HepG2 (cell line): ENCODE measurements around the gene ZNF384. TPM values are rescaled to one million over a fixed set of nuclear protein-coding genes. Genes with fewer than 3 reads are reported as not detected.

Experiments
- ATAC-seq: fragments of 200-7000 bp; cut with Tn5 transposase; 3 replicates; pipeline ENCODE4 v1.9.1; 2020; ENCODE audit warnings: mild to moderate bottlenecking, moderate library complexity
- BruUV-seq: library from RNA; stranded (reverse); fragments of 400-500 nt; replicated peaks from 2 replicates; lab custom pipeline; 2021; lab: Mats Ljungman, UMichigan
- CTCF ChIA-PET: fragments of 300-600 bp; formaldehyde crosslinking; extraction: SDS; loops from one replicate; lab custom pipeline; 2021; ENCODE audit warnings: low total read pairs, inconsistent platforms, low intra/inter-chr PET ratio; lab: Yijun Ruan, JAX
- POLR2A ChIA-PET: fragments of 350-600 bp; sonication (Branson Sonifier 250); formaldehyde crosslinking; loops from one replicate; lab custom pipeline; 2020; ENCODE audit warnings: antibody characterized with exemption, inconsistent platforms; lab: Yijun Ruan, JAX
- DNase-seq: peaks from one replicate; pipeline ENCODE4 v3.0.0-alpha.2; 2015; ENCODE audit warnings: low spot score
- FAIRE-seq: peaks from 3 replicates; lab custom pipeline; 2011; peaks lifted over from hg19 to GRCh38; lab: Jason Lieb, UNC
- H2AFZ ChIP-seq: one replicate; pipeline ENCODE4 v1.6.1; 2011; ENCODE audit warnings: low read length, inconsistent platforms
- H3K27ac ChIP-seq: fragments of 300-600 bp; 3 replicates; pipeline ENCODE4 v1.8.0; 2011; ENCODE audit warnings: mixed run types, mild to moderate bottlenecking, mixed read lengths, low read length, inconsistent platforms; ENCODE audit not compliant: insufficient read depth; ENCODE audit errors: extremely low read length
- H3K27me3 ChIP-seq, 2 experiments: fragments of 200-600 bp in 1 of 2; 2 replicates in 1 of 2; 3 replicates in 1 of 2; pipeline versions ENCODE4 v1.6.0 to v1.8.0; 2011; ENCODE audit warnings: low read length in 2 of 2, mild to moderate bottlenecking in 2 of 2, moderate library complexity in 2 of 2, inconsistent platforms in 1 of 2; ENCODE audit not compliant: insufficient read depth in 2 of 2, control insufficient read depth in 1 of 2
- H3K36me3 ChIP-seq, 2 experiments: fragments of 200-600 bp in 1 of 2; replicated peaks in 1 of 2; 2 replicates in 1 of 2; 3 replicates in 1 of 2; pipeline versions ENCODE4 v1.5.1 to v1.8.0; 2011; ENCODE audit warnings: low read length in 2 of 2, inconsistent platforms in 1 of 2; ENCODE audit not compliant: insufficient read depth in 2 of 2, control insufficient read depth in 1 of 2
- H3K4me1 ChIP-seq: 2 replicates; pipeline ENCODE4 v1.5.1; 2012; ENCODE audit warnings: low read length, inconsistent platforms; ENCODE audit not compliant: insufficient read depth
- H3K4me2 ChIP-seq: 2 replicates; pipeline ENCODE4 v1.6.0; 2011; ENCODE audit warnings: low read depth, low read length, inconsistent platforms
- H3K4me3 ChIP-seq, 3 experiments: fragments of 200-600 bp in 1 of 3; sonication (generic), shearing (Covaris generic) in 1 of 3; replicated peaks in 1 of 3; 2 replicates each; pipeline ENCODE4 v1.5.1; 2011 to 2016; ENCODE audit warnings: low read length in 3 of 3, inconsistent platforms in 2 of 3, low read depth in 2 of 3, mild to moderate bottlenecking in 2 of 3, control low read depth in 1 of 3, mixed read lengths in 1 of 3; ENCODE audit not compliant: insufficient read depth in 1 of 3
- H3K79me2 ChIP-seq: one replicate; pipeline ENCODE4 v1.6.1; 2011; ENCODE audit warnings: low read length, inconsistent platforms; ENCODE audit not compliant: insufficient read depth
- H3K9ac ChIP-seq: 2 replicates; pipeline ENCODE4 v1.6.0; 2011; ENCODE audit warnings: mild to moderate bottlenecking, low read depth, low read length, inconsistent platforms; ENCODE audit not compliant: insufficient read depth
- H3K9me3 ChIP-seq: 2 replicates; pipeline ENCODE4 v1.5.1; 2012; ENCODE audit warnings: mild to moderate bottlenecking, low read length
- H4K20me1 ChIP-seq: 2 replicates; pipeline ENCODE4 v1.6.0; 2011; ENCODE audit warnings: inconsistent platforms, mild to moderate bottlenecking, low read length, moderate library complexity; ENCODE audit not compliant: insufficient read depth
- DPF2 ChIP-seq: sonication (generic); formaldehyde crosslinking; IDR thresholded peaks from 2 replicates; pipeline ENCODE4 v1.4.0; 2020; ENCODE audit warnings: mild to moderate bottlenecking, low read depth, missing genetic modification reagents, borderline replicate concordance
- GLI4 ChIP-seq: sonication (generic); formaldehyde crosslinking; IDR thresholded peaks from 2 replicates; pipeline ENCODE4 v1.5.1; 2020; ENCODE audit warnings: missing genetic modification reagents, mild to moderate bottlenecking, moderate library complexity, borderline replicate concordance
- MED13 ChIP-seq: sonication (generic); formaldehyde crosslinking; IDR thresholded peaks from 2 replicates; pipeline ENCODE4 v1.5.0; 2020; ENCODE audit warnings: missing genetic modification reagents
- NFIB ChIP-seq: sonication (generic); formaldehyde crosslinking; IDR thresholded peaks from 2 replicates; pipeline ENCODE4 v1.9.0; 2021; ENCODE audit warnings: missing genetic modification reagents, mild to moderate bottlenecking, borderline replicate concordance
- ZFYVE20 ChIP-seq: sonication (generic); formaldehyde crosslinking; IDR thresholded peaks from 2 replicates; pipeline ENCODE4 v1.8.0; 2023; ENCODE audit warnings: low read depth, mild to moderate bottlenecking, moderate library complexity, missing genetic modification reagents, borderline replicate concordance
- ZNF30 ChIP-seq: sonication (generic); formaldehyde crosslinking; IDR thresholded peaks from 2 replicates; pipeline ENCODE4 v1.5.0; 2020; ENCODE audit warnings: mild to moderate bottlenecking, missing genetic modification reagents
- ZNF713 ChIP-seq: sonication (generic); formaldehyde crosslinking; IDR thresholded peaks from 2 replicates; pipeline ENCODE4 v1.4.0; 2020; ENCODE audit warnings: mild to moderate bottlenecking, missing genetic modification reagents
- WGBS: methylation state at CpG from one replicate; pipeline ENCODE4 v1.1.6; 2017; ENCODE audit warnings: low lambda C conversion rate; 5-methylcytosine and 5-hydroxymethylcytosine counted together
- in situ Hi-C: cut with HindIII; loops from 2 replicates; pipeline ENCODE4 v1.10.0; 2017; ENCODE audit warnings: low pct_unique_long_range_greater_than_20kb; ENCODE audit not compliant: extremely low pct_ligation_motif_present
- intact Hi-C: fragments of 100-400 bp; cut with micrococcal nuclease; formaldehyde crosslinking; loops from one replicate; pipeline ENCODE4 v1.10.0; 2022; ENCODE audit not compliant: unreplicated experiment
- polyA plus RNA-seq, 8 experiments: library from polyadenylated mRNA; depleted of rRNA in 3 of 8; stranded (reverse) in 7 of 8; unstranded in 1 of 8; fragments of >200 nt; fragmentation: Illumina TruSeq in 4 of 8; extraction: Trizol in 4 of 8; gene quantifications; 2 replicates each; pipeline versions ENCODE4 v1.2.1 to v1.2.3, GENCODE V29; 2011 to 2016; ENCODE audit warnings: low read depth in 4 of 8, missing spikeins in 1 of 8, mixed read lengths in 1 of 8; ENCODE audit not compliant: insufficient read depth in 1 of 8
- total RNA-seq, 5 experiments: library from RNA; depleted of rRNA; stranded (reverse); fragments of >200 nt; fragmentation: Illumina TruSeq; extraction: Trizol; gene quantifications; 2 replicates each; pipeline ENCODE4 v1.2.3, GENCODE V29; 2016; ENCODE audit warnings: low read depth in 1 of 5
- TF ChIP-seq, protein P1 (sequence below): sonication (generic); formaldehyde crosslinking; IDR thresholded peaks from 2 replicates; pipeline ENCODE4 v1.4.0; 2020; ENCODE audit warnings: mild to moderate bottlenecking, missing genetic modification reagents
- TF ChIP-seq, protein P2 (sequence below): sonication (generic); formaldehyde crosslinking; IDR thresholded peaks from 2 replicates; pipeline ENCODE4 v1.4.0; 2020; ENCODE audit warnings: missing genetic modification reagents

Gene ZNF384
- total and polyA plus RNA-seq, 2 of the 13 experiments (the other 11 are each of a cell fraction or from before 2014, with no cell fraction given), result 23.6 to 55.3 TPM

DNA sequence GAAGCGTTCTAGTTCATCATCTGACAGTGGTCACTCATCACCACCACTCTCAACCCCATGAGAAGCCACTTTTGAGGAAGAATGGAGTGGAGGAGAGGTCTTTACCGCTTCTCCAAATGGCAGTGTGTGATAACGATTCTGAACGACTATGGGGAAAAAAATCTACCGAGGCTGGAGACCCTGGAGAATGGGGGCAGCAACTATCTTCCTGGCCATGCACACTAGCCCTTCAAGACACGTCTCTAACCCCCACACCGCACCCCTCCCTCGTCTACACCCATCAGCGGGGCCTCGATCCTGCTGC, 26.6 kb downstream of the ZNF384 start (continued):
- TF ChIP-seq, protein P1, sequence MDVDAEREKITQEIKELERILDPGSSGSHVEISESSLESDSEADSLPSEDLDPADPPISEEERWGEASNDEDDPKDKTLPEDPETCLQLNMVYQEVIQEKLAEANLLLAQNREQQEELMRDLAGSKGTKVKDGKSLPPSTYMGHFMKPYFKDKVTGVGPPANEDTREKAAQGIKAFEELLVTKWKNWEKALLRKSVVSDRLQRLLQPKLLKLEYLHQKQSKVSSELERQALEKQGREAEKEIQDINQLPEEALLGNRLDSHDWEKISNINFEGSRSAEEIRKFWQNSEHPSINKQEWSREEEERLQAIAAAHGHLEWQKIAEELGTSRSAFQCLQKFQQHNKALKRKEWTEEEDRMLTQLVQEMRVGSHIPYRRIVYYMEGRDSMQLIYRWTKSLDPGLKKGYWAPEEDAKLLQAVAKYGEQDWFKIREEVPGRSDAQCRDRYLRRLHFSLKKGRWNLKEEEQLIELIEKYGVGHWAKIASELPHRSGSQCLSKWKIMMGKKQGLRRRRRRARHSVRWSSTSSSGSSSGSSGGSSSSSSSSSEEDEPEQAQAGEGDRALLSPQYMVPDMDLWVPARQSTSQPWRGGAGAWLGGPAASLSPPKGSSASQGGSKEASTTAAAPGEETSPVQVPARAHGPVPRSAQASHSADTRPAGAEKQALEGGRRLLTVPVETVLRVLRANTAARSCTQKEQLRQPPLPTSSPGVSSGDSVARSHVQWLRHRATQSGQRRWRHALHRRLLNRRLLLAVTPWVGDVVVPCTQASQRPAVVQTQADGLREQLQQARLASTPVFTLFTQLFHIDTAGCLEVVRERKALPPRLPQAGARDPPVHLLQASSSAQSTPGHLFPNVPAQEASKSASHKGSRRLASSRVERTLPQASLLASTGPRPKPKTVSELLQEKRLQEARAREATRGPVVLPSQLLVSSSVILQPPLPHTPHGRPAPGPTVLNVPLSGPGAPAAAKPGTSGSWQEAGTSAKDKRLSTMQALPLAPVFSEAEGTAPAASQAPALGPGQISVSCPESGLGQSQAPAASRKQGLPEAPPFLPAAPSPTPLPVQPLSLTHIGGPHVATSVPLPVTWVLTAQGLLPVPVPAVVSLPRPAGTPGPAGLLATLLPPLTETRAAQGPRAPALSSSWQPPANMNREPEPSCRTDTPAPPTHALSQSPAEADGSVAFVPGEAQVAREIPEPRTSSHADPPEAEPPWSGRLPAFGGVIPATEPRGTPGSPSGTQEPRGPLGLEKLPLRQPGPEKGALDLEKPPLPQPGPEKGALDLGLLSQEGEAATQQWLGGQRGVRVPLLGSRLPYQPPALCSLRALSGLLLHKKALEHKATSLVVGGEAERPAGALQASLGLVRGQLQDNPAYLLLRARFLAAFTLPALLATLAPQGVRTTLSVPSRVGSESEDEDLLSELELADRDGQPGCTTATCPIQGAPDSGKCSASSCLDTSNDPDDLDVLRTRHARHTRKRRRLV, result 0 out of 2 replicates have a peak, but pooled peaks have one; percentile 21
- TF ChIP-seq MED13 (CRISPR knock-in tag) (no peak), DPF2 (CRISPR knock-in tag) (no peak), GLI4 (no peak)
- TF ChIP-seq, protein P2, sequence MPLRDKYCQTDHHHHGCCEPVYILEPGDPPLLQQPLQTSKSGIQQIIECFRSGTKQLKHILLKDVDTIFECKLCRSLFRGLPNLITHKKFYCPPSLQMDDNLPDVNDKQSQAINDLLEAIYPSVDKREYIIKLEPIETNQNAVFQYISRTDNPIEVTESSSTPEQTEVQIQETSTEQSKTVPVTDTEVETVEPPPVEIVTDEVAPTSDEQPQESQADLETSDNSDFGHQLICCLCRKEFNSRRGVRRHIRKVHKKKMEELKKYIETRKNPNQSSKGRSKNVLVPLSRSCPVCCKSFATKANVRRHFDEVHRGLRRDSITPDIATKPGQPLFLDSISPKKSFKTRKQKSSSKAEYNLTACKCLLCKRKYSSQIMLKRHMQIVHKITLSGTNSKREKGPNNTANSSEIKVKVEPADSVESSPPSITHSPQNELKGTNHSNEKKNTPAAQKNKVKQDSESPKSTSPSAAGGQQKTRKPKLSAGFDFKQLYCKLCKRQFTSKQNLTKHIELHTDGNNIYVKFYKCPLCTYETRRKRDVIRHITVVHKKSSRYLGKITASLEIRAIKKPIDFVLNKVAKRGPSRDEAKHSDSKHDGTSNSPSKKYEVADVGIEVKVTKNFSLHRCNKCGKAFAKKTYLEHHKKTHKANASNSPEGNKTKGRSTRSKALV, result 0 out of 2 replicates have a peak, but pooled peaks have one; percentile 4

DNA sequence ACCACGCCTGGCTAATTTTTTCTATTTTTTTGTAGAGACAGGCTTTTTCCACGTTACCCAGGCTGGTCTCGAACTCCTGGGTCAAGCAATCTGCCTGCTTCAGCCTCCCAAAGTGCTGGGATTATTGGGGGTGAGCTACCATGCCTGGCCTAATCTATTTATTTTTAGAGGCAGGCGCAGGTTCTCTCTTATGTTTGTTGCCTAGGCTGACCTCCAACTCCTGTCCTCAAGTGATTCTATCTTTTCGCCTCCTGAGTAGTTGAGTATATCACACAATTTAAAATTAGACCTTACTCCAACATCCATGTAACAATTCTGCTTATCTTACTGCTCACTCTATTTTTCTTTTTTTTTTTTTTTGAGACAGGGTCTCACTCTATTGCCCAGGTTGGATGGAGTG, 35.2 kb downstream of the ZNF384 start:
- POLR2A ChIA-PET, result no interaction called here
- Histone ChIP-seq H3K4me1 (no peaks in the 10 kb centered on the region), H3K27ac (no peak overlapping the region), H3K27me3 (no peaks in the 10 kb centered on the region), H3K9ac (no peak overlapping the region), H4K20me1 (no peaks in the 10 kb centered on the region), H3K36me3 (peaks cover 12 to 24% of the 10 kb centered on the region in 2 experiments), H3K4me3 (no peak overlapping the region), H3K79me2 (no peaks in the 10 kb centered on the region), H3K9me3 (no peaks in the 10 kb centered on the region), H3K4me2 (no peak overlapping the region), H2AFZ (no peak overlapping the region)
- TF ChIP-seq ZFYVE20 (CRISPR knock-in tag), result no peak
- no peak for TF ChIP-seq ZNF713
- no peak for TF ChIP-seq NFIB
- TF ChIP-seq ZNF30, result no peak
- CTCF ChIA-PET, result no interaction called here
- DNase-seq (no peak), FAIRE-seq (no peak), ATAC-seq (no peak)
- WGBS, result 94% methylated on average over 5 of the region's 5 CpGs
- in situ Hi-C loops, result no loop called here
- no TSS peak for BruUV-seq
- intact Hi-C loops, result no loop called here
